ENCODE measurements around the gene SLC3A2. TPM values are rescaled to one million over a fixed set of nuclear protein-coding genes. Genes with fewer than 3 reads are reported as not detected.

The SLC3A2 gene
- total and polyA plus RNA-seq, 4 donors, result 34.3 to 59.5 (median 51.0) TPM

DNA sequence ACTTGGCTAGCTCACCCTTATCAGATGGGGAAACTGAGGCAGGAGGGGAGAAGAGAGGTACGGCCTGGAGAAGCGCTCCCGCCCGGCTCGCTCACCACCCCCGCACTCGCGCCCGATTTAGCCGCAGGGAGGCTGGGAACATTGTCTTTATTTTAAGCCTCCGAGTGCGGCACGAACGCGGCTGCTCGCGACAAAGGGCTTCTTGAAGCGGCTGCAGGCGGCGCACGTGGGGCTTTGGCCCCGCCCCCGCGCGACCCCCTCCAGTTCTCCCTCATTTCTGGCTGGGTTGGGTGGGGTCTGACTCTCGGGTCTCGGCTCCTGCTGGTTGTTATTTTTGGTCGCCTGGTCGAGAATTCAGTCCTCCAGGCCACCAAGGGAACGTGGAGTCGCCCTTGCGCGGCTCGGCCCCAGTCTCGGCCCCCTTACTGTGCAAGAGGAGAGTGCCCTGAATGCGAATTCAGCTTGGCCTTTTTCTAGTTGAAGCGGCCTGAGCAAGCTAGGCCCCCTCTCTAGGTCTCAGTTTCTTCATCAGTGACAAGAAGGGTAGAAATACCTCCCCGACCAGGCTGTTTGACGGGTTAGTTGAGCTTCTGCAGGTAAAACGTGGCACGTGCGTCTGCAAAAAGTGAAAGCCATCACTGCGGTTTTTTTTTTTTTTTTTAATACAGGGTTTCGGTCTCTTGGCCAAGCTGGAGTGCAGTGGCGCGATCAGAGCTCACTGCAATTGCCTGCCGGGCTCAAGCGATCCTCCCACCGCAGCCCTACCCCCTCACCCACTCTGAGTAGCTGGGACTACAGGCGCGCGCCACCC is 43.1 kb downstream of the SLC3A2 start (continued):
- TF ChIP-seq HNF4G (IDR thresholded peaks at IDR 0.05), result no peak
- TF ChIP-seq, protein P1, sequence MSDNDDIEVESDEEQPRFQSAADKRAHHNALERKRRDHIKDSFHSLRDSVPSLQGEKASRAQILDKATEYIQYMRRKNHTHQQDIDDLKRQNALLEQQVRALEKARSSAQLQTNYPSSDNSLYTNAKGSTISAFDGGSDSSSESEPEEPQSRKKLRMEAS (IDR thresholded peaks at IDR 0.05), result no peak

DNA sequence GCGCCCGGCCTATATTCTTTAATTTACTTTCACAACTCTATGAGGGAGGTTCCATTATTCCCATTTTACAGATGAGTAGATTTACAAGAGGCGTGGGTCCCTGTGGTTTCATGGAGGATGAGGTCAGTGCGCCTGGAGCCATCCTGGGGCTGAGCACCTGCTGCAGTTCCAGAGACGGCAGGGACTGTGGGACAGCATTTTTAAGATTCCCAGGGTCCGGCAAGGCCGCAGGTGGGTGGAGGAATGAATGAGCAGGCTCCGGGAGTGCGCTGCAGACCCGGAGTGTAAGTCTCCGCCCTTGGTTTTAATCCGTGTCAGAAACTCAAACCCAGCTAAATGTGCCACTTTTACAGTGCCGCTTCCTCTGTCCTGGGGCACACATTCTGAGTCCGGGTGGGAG is 44.6 kb downstream of the SLC3A2 start:
- H3K9me3 ChIP-seq (ENCODE audit: control insufficient read depth in 4 of 4, low read length in 3 of 4), result no peaks in the 10 kb centered on the region
- no peaks in the 10 kb centered on the region for H3K36me3 ChIP-seq (ENCODE audit: control insufficient read depth in 4 of 4, insufficient read depth in 3 of 4, low read depth in 1 of 4, low read length in 3 of 4)
- TF ChIP-seq RXRA (IDR thresholded peaks at IDR 0.05), result no peak
- TF ChIP-seq GABPA (IDR thresholded peaks at IDR 0.05 in 1 of 2, conservative IDR thresholded peaks at IDR 0.05 in 1 of 2), result no peak
- TF ChIP-seq YY1 (IDR thresholded peaks at IDR 0.05), result no peak
- no peak for TF ChIP-seq FOXA2 (IDR thresholded peaks at IDR 0.05)
- TF ChIP-seq, protein P2, sequence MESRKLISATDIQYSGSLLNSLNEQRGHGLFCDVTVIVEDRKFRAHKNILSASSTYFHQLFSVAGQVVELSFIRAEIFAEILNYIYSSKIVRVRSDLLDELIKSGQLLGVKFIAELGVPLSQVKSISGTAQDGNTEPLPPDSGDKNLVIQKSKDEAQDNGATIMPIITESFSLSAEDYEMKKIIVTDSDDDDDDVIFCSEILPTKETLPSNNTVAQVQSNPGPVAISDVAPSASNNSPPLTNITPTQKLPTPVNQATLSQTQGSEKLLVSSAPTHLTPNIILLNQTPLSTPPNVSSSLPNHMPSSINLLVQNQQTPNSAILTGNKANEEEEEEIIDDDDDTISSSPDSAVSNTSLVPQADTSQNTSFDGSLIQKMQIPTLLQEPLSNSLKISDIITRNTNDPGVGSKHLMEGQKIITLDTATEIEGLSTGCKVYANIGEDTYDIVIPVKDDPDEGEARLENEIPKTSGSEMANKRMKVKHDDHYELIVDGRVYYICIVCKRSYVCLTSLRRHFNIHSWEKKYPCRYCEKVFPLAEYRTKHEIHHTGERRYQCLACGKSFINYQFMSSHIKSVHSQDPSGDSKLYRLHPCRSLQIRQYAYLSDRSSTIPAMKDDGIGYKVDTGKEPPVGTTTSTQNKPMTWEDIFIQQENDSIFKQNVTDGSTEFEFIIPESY (IDR thresholded peaks at IDR 0.05), result no peak
- no peak for TF ChIP-seq SP1 (IDR thresholded peaks at IDR 0.05)
- H3K27ac ChIP-seq (ENCODE audit: low read depth in 1 of 2, low read length in 2 of 2), result no peak overlapping the region
- no peak overlapping the region for H3K4me3 ChIP-seq (ENCODE audit: low read depth in 1 of 3, low read length in 3 of 3)
- 29% methylated on average over 14 of the region's 14 CpGs for whole genome bisulfite sequencing
- peaks cover 0 to 16% (median 7%) of the 10 kb centered on the region in 4 donors for H3K27me3 ChIP-seq (ENCODE audit: control insufficient read depth in 4 of 4, insufficient read depth in 4 of 4, low read length in 3 of 4)
- peaks cover 6 to 21% (median 14%) of the 10 kb centered on the region in 4 donors for H3K4me1 ChIP-seq (ENCODE audit: control insufficient read depth in 4 of 4, insufficient read depth in 4 of 4, low read length in 3 of 4)
- no peak for DNase-seq (ENCODE audit: low spot score)
- H3K9ac ChIP-seq (ENCODE audit: low read depth in 1 of 2, low read length in 2 of 2), result no peak overlapping the region

DNA sequence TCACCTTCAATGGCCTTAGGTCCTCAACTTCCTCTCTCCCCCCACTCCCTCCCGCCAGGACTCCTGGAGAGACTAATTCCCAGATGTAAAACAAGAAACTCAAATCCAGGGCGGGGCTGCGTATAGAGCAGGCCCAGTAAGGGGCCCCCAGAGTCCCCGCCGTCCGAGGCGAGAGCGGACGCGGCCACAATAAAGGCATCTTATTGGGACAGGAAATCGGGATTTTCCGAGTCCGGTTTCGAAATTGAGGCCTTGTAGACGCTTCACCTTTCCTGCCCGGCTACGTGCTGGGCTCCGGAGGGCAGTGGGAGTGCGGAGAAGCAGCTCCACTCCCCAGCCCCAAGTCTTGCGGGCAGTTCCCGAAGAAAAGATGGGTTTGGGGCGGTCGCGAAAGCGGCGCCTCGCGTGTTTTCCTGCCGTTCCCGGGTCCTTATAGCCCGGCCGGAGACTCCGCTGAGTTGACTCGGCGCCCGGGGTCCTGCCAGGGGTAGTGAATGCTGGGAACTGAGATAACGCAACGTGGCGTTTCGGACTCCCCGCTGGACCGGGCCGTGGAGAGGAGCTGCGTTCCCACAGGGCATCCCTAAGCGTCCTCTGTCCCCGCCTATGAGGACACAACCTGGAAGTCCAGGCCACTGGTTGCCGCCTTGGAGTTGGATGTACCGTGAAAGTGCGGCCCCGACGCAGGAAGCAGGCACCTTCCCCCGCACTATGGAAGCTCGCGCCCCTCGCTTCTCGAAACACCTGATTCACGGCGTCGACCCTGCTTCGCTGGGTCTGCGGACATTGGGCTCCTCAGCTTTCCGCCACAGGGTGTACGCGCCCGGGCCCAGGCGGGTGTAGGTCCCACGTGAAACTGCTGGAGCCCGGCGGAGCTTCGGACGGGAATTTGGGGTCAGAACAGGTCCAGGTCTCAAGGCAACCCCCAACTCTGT is 45.3 kb downstream of the SLC3A2 start:
- 5% methylated on average over 71 of the region's 71 CpGs for WGBS
- DNase-seq (ENCODE audit: low spot score), result no peak
- TF ChIP-seq, protein P3, sequence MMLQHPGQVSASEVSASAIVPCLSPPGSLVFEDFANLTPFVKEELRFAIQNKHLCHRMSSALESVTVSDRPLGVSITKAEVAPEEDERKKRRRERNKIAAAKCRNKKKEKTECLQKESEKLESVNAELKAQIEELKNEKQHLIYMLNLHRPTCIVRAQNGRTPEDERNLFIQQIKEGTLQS (IDR thresholded peaks at IDR 0.05), result no peak
- no peak for TF ChIP-seq FOXA1 (IDR thresholded peaks at IDR 0.05)
- no peak for TF ChIP-seq JUND (IDR thresholded peaks at IDR 0.05)
- TF ChIP-seq, protein P2 (IDR thresholded peaks at IDR 0.05), result no peak
- TF ChIP-seq YY1 (IDR thresholded peaks at IDR 0.05), result no peak
- no peak for TF ChIP-seq RXRA (IDR thresholded peaks at IDR 0.05)
- no peak for TF ChIP-seq FOXA2 (IDR thresholded peaks at IDR 0.05)
- no peak for TF ChIP-seq EGR1 (IDR thresholded peaks at IDR 0.05; ENCODE audit: low read depth in 2 of 2)
- no peak for TF ChIP-seq NR2F2 (IDR thresholded peaks at IDR 0.05)
- TF ChIP-seq HNF4A (conservative IDR thresholded peaks at IDR 0.05), result no peak
- TF ChIP-seq SP1 (IDR thresholded peaks at IDR 0.05), result no peak
- TF ChIP-seq HNF4G (IDR thresholded peaks at IDR 0.05), result no peak
- TF ChIP-seq, protein P4, sequence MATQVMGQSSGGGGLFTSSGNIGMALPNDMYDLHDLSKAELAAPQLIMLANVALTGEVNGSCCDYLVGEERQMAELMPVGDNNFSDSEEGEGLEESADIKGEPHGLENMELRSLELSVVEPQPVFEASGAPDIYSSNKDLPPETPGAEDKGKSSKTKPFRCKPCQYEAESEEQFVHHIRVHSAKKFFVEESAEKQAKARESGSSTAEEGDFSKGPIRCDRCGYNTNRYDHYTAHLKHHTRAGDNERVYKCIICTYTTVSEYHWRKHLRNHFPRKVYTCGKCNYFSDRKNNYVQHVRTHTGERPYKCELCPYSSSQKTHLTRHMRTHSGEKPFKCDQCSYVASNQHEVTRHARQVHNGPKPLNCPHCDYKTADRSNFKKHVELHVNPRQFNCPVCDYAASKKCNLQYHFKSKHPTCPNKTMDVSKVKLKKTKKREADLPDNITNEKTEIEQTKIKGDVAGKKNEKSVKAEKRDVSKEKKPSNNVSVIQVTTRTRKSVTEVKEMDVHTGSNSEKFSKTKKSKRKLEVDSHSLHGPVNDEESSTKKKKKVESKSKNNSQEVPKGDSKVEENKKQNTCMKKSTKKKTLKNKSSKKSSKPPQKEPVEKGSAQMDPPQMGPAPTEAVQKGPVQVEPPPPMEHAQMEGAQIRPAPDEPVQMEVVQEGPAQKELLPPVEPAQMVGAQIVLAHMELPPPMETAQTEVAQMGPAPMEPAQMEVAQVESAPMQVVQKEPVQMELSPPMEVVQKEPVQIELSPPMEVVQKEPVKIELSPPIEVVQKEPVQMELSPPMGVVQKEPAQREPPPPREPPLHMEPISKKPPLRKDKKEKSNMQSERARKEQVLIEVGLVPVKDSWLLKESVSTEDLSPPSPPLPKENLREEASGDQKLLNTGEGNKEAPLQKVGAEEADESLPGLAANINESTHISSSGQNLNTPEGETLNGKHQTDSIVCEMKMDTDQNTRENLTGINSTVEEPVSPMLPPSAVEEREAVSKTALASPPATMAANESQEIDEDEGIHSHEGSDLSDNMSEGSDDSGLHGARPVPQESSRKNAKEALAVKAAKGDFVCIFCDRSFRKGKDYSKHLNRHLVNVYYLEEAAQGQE (IDR thresholded peaks at IDR 0.05), result no peak
- Histone ChIP-seq H3K4me3 (ENCODE audit: low read depth in 1 of 3, low read length in 3 of 3) (peak overlapping the region in 2 of 3 donors; percentile 11 to 39), H3K9ac (ENCODE audit: low read depth in 1 of 2, low read length in 2 of 2) (no peak overlapping the region), H3K27ac (ENCODE audit: low read depth in 1 of 2, low read length in 2 of 2) (no peak overlapping the region), H3K9me3 (ENCODE audit: control insufficient read depth in 4 of 4, low read length in 3 of 4) (no peaks in the 10 kb centered on the region), H3K27me3 (ENCODE audit: control insufficient read depth in 4 of 4, insufficient read depth in 4 of 4, low read length in 3 of 4) (peaks cover 0 to 16% (median 7%) of the 10 kb centered on the region in 4 donors), H3K4me1 (ENCODE audit: control insufficient read depth in 4 of 4, insufficient read depth in 4 of 4, low read length in 3 of 4) (peaks cover 6 to 21% (median 14%) of the 10 kb centered on the region in 4 donors), H3K36me3 (ENCODE audit: control insufficient read depth in 4 of 4, insufficient read depth in 3 of 4, low read depth in 1 of 4, low read length in 3 of 4) (no peaks in the 10 kb centered on the region)
